IPS-20b (cell line): ENCODE results near the gene KIF14.
"Not testable (repeated sequence)": the region's sequence is repeated elsewhere in the genome, so short reads cannot be mapped to it uniquely, and the experiment has no call there.

ENCODE experiments used
- H3K27ac ChIP-seq: one replicate; pipeline ENCODE4 v1.5.1; 2013; ENCODE audit warnings: low read length
- H3K27me3 ChIP-seq: 2 replicates; pipeline ENCODE4 v1.6.1; 2013; ENCODE audit warnings: mild to moderate bottlenecking, low read length, inconsistent platforms; ENCODE audit not compliant: insufficient read depth
- H3K36me3 ChIP-seq: 2 replicates; pipeline ENCODE4 v1.6.1; 2013; ENCODE audit warnings: low read depth, mild to moderate bottlenecking, inconsistent platforms, low read length, moderate library complexity; ENCODE audit not compliant: insufficient read depth
- H3K4me1 ChIP-seq: 2 replicates; pipeline ENCODE4 v1.6.1; 2013; ENCODE audit warnings: mild to moderate bottlenecking, control low read depth, inconsistent platforms, low read length, moderate library complexity; ENCODE audit not compliant: insufficient read depth
- H3K4me3 ChIP-seq: 2 replicates; pipeline ENCODE4 v1.5.1; 2013; ENCODE audit warnings: mild to moderate bottlenecking, low read length, inconsistent platforms
- H3K9ac ChIP-seq: 2 replicates; pipeline ENCODE4 v1.6.1; 2013; ENCODE audit warnings: low read depth, mild to moderate bottlenecking, inconsistent platforms, low read length, moderate library complexity
- H3K9me3 ChIP-seq: 2 replicates; pipeline ENCODE4 v1.6.1; 2013; ENCODE audit warnings: mild to moderate bottlenecking, low read depth, low read length, inconsistent platforms; ENCODE audit not compliant: insufficient read depth

KIF14 gene

DNA sequence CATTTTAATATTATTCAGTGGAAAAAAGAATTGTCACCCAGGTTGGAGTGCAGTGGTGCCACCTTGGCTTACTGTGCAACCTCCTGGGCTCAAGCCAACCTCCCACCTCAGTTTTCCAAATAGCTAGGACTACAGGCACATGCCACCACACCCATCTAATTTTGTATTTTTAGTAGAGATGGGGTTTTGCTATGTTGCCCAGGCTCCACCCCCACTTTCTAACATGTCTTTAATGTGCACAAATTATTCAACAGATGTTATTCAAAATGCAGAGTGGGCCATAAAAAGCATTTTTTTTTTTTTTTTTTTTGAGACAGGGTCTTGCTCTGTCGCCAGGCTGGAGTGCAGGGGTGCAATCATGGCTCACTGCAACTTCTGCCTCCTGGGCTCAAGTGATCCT lies 31.8 kb upstream of the KIF14 start:
- H3K27ac ChIP-seq: no peak overlapping the region
- H3K4me1 ChIP-seq: no peaks in the 10 kb centered on the region; the same call in 1 of the 2 replicates
- H3K27me3 ChIP-seq: no peaks in the 10 kb centered on the region
- H3K36me3 ChIP-seq: peaks cover 64% of the 10 kb centered on the region
- no peak overlapping the region for H3K4me3 ChIP-seq
- H3K9ac ChIP-seq: no peak overlapping the region
- H3K9me3 ChIP-seq: no peaks in the 10 kb centered on the region

DNA sequence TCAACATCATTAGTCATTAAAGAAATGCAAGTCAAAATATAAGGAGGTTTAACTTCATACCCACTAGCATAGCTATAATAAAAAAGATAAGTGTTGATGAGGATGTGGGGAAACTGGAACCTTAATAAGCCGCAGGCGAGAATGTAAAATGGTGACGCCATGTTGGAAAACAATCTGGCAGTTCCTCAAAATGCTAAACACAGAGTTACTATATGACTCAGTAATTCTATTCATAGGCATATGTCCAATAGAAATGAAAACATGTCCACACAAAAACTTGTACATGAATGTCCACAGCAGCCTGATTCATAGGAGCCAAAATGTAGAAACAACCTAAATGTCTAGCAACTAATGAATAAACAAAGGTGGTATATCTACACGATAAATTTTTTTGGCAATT lies 26.0 kb upstream of the KIF14 start:
- Histone ChIP-seq H3K27ac (no peak overlapping the region), H3K9me3 (no peaks in the 10 kb centered on the region), H3K27me3 (no peaks in the 10 kb centered on the region), H3K4me1 (no peaks in the 10 kb centered on the region), H3K9ac (no peak overlapping the region), H3K36me3 (peaks cover 36% of the 10 kb centered on the region), H3K4me3 (no peak overlapping the region)

DNA sequence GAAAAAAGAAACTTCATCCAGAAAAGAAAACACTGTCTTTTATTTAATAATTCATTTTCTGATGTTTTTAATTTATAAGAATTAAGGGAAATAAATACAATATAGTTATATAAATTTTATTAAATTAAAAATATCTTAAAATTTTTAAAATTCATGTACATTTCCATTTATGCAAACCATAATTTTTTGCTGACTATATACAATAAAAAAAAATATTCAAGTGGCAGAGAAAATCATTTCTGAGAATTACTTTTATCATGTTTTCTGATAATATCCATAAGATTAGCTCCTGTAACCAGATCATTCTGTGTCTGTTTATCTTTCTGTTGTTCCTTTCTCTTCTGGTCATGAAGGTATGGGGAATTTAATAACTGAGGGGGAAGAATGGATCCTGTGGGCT lies 23.5 kb upstream of the KIF14 start:
- Histone ChIP-seq H3K9me3 (no peaks in the 10 kb centered on the region), H3K4me1 (no peaks in the 10 kb centered on the region), H3K36me3 (peaks cover 26% of the 10 kb centered on the region), H3K9ac (no peak overlapping the region), H3K27me3 (no peaks in the 10 kb centered on the region), H3K27ac (no peak overlapping the region), H3K4me3 (no peak overlapping the region)

DNA sequence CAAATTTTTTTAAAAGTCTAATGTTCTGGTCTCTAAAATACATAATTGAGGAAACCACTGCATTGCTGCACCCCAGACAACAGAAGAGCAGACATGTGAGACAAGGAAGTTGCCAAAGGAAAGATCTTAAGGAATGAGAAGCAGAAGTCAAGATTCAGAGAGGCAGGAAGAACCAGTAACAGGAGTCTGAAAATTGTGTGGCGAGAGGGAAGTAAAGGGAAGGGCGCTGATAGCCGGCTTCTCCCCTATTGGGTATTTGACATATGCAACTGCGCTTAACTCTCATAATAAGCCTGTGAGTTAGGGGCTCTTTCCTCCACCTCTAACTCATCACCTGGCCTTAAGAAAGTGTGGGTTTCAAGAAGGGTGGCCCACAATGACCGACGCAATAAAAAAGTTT lies 21.9 kb upstream of the KIF14 start:
- peaks cover 14% of the 10 kb centered on the region for H3K36me3 ChIP-seq
- H3K4me3 ChIP-seq: no peak overlapping the region
- H3K9ac ChIP-seq: no peak overlapping the region
- no peak overlapping the region for H3K27ac ChIP-seq
- no peaks in the 10 kb centered on the region for H3K9me3 ChIP-seq
- no peaks in the 10 kb centered on the region for H3K27me3 ChIP-seq
- H3K4me1 ChIP-seq: no peaks in the 10 kb centered on the region

DNA sequence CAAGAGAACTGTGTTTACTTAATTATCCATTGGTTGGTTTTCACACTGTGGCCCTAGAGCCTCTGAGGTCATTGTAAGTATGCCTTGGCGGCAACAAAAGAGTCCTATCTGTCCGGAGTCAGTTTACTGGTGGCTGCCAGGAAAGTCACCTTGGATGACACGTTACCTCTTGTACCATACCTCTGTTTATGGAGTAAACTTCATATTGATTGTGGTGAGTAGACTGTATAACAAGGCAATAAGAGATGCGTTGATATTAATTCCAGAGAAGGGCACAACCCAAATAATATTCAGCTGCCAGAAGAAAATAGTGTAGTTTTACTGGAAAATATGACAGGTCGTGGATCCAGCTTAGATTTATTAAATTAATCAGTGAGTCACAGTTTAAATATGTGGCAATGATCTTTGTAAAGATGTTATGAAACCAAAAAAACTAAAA lies 20.4 kb upstream of the KIF14 start:
- peaks cover 2% of the 10 kb centered on the region; the same call in 1 of the 2 replicates for H3K36me3 ChIP-seq
- no peak overlapping the region for H3K27ac ChIP-seq
- H3K4me3 ChIP-seq: no peak overlapping the region
- H3K4me1 ChIP-seq: no peaks in the 10 kb centered on the region
- H3K9me3 ChIP-seq: no peaks in the 10 kb centered on the region
- no peaks in the 10 kb centered on the region for H3K27me3 ChIP-seq
- no peak overlapping the region for H3K9ac ChIP-seq

DNA sequence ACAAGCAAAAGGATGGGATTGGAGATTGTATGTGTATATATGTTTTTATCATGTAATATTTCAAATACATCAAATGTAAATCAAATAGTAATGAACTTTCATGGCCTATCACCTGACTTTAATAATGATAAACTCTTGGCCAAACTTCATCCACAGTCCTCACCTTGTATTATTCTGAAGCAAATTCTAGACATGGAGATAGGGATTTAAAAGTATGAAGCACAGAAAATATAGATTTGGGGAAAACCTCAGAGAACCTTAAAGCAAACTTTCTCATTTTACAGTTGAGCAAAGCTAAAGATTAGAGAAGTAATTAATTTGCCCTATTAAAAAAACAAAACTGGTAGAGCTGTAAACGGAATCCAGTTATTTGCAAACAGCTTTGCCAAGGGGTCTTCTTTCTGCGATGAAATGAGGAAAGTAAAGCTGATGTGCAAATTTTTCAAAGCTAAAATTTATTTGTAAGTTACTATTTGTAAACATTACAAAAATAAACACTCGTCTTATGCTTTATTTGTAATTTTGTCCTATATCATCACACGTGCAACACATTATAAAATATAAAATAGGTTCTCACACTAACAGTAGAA lies 19.9 kb upstream of the KIF14 start:
- H3K36me3 ChIP-seq: no peaks in the 10 kb centered on the region; the same call in 1 of the 2 replicates
- no peak overlapping the region for H3K9ac ChIP-seq
- H3K27ac ChIP-seq: no peak overlapping the region
- H3K9me3 ChIP-seq: no peaks in the 10 kb centered on the region
- H3K4me3 ChIP-seq: no peak overlapping the region
- H3K27me3 ChIP-seq: no peaks in the 10 kb centered on the region
- no peaks in the 10 kb centered on the region for H3K4me1 ChIP-seq

DNA sequence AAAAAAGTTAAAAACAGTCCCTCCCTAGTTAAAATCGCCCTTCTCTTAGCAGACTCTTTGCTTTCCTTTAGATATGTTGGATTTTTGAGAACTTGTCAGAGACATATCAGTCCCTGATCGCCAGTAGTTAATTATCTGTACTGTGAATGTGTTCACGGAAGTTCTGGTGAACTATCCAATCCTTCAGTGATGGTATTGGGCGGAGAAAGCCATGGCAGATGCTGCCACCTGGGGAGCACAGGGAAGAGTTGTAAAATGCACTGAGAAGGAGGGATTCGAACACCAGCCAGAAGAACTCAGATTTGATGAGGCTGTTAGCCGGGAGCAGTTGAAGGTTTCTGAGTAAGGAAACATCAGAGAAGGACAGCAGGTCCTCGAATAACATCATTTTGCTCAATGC lies 17.5 kb upstream of the KIF14 start:
- no peak overlapping the region for H3K4me3 ChIP-seq
- H3K9me3 ChIP-seq: no peaks in the 10 kb centered on the region
- H3K4me1 ChIP-seq: no peaks in the 10 kb centered on the region
- no peak overlapping the region for H3K9ac ChIP-seq
- H3K36me3 ChIP-seq: no peaks in the 10 kb centered on the region
- H3K27me3 ChIP-seq: no peaks in the 10 kb centered on the region
- no peak overlapping the region for H3K27ac ChIP-seq

DNA sequence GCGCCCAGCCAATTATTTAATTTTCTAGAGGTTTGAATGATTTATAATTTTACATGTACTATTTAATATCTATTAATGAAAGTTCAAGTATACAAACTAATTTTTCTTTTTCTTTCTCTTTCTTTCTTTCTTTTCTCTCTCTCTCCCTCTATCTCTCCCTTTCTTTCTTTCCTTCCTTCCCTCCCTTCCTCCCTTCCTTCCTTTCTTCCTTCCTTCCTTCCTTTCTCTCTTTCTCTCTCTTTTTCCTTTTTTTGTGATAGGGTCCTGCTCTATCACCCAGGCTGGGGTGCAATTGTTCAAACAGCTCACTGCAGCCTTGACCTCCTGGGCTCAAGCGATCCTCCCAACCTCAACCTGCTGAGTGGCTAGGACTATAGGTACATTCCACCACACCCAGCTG lies 16.1 kb upstream of the KIF14 start:
- H3K4me1 ChIP-seq: no peaks in the 10 kb centered on the region
- H3K27ac ChIP-seq: no peak overlapping the region
- no peak overlapping the region for H3K9ac ChIP-seq
- H3K27me3 ChIP-seq: no peaks in the 10 kb centered on the region
- no peaks in the 10 kb centered on the region for H3K9me3 ChIP-seq
- no peak overlapping the region for H3K4me3 ChIP-seq
- no peaks in the 10 kb centered on the region for H3K36me3 ChIP-seq

DNA sequence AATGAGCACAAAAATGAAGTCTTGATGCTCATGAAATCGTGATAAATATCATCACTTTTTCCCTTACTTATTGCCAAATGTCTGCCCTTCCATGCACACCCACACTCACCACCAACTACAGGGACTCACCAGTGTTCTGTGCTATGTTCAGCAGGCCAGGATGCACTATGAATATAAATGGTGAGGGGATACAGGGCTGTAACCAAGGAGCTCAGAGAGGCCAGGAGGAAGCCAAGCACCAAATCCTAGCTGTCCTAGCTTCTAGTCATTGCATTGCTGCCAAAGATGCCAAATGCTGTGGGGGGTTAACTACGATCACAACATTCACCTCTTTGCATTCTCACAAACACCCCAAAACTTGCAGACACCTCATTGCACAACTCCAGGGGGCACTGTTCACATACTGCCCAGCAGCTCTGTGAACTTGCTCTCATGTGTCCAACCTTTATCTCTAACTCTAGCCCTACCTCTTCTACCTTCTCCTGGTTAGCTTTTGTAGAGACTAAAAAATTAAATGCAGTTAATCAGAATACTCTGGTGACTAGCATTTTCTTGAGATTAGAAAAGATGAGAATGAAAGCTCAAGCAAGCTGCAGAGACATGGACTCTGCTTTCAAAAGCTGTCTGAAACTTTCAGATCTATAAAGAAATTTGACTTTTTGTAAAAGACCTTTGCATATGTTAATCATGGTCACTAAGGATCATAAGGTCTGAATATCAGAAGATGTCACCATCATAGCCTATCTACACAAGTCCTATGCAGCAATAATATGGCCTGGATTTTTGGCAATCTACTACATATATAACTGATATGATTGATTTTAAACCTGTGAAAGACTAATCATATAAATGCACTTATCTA lies 13.9 kb upstream of the KIF14 start:
- H3K9ac ChIP-seq: no peak overlapping the region
- no peaks in the 10 kb centered on the region for H3K36me3 ChIP-seq
- no peaks in the 10 kb centered on the region for H3K27me3 ChIP-seq
- H3K9me3 ChIP-seq: no peaks in the 10 kb centered on the region
- H3K27ac ChIP-seq: no peak overlapping the region
- no peaks in the 10 kb centered on the region for H3K4me1 ChIP-seq
- no peak overlapping the region for H3K4me3 ChIP-seq

DNA sequence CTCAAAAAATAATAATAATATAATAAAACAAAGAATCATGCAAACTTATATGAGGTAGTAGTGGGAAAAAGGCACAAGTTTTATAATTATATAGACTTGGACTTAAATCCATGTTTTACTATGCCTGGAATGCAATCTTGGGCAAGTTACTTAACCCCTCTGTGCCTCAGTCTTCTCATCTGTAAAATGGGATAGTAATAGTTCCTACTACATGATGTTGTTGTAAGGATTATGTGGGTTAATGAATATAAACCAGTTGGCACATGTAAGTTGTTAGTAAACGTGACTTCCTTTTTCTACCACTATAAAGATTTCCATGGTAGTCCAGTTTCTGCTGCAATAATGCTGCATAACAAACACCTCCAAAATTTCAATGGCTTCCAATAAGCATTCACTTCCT lies 10.8 kb upstream of the KIF14 start:
- H3K27me3 ChIP-seq: no peaks in the 10 kb centered on the region
- H3K9me3 ChIP-seq: no peaks in the 10 kb centered on the region
- H3K4me3 ChIP-seq: no peak overlapping the region
- H3K9ac ChIP-seq: no peak overlapping the region
- H3K4me1 ChIP-seq: no peaks in the 10 kb centered on the region
- no peak overlapping the region for H3K27ac ChIP-seq
- no peaks in the 10 kb centered on the region for H3K36me3 ChIP-seq

DNA sequence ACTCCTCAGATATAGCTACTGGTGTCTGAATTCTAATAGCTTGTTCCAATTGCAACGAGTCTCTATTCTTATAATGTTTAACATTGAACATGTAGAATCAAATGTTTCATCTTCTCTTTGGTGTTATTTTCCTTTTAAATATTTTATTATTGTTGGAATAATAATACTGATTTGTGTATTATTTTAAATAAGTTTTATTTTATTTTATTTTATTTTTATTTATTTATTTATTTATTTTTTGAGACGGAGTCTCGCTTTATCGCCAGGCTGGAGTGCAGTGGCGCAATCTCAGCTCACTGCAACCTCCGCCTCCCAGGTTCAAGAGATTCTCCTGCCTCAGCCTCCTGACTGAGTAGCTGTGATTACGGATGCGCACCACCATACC lies 10.0 kb upstream of the KIF14 start:
- not testable (repeated sequence) for H3K4me1 ChIP-seq

DNA sequence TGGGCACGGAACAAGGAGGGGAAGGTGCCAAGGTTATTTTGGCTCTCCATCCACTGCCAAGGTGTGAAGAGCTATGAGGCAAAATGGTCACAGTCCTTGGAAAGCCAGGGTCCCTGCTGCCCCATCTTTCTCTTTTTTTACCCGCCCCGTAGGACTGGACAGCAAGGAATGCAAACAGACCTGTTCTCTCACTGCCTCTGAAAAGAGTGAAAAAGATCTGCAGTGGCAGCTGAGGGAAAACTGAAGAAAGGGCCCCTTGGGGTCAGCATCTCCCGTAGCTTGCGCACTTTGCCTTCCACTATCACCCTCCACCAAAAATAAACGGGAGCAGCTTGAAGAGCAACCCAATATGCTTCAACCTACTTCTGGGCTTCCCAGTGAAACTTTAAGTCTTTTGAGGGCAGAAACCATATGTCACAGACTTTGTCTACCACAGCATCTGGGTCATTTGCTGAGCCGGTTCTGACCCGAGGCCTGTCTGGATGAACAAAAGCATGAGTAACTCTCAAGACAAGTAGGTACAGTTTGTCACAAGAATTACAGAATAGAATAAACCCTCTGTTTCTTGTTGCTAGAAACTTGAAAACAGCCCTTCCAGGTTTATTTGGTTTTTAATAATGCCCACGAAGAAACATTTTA lies 9.4 kb upstream of the KIF14 start:
- H3K9ac ChIP-seq: no peak overlapping the region
- no peaks in the 10 kb centered on the region for H3K27me3 ChIP-seq
- no peaks in the 10 kb centered on the region for H3K36me3 ChIP-seq
- no peak overlapping the region for H3K4me3 ChIP-seq
- H3K9me3 ChIP-seq: no peaks in the 10 kb centered on the region
- no peaks in the 10 kb centered on the region for H3K4me1 ChIP-seq
- no peak overlapping the region for H3K27ac ChIP-seq

More for the DNA sequence above, 10.0 kb upstream of the KIF14 start:
- H3K9ac ChIP-seq, H3K9me3 ChIP-seq, H3K4me3 ChIP-seq, H3K36me3 ChIP-seq, H3K27me3 ChIP-seq, H3K27ac ChIP-seq: not testable (repeated sequence)
